HG03378 (cell line): Measurements from ENCODE around the gene CALCOCO2.

Experiments
- ATAC-seq: cut with Tn5 transposase; IDR thresholded peaks from one replicate; pipeline ENCODE4 v1.9.1; 2021; ENCODE audit warnings: mild to moderate bottlenecking, moderate library complexity; ENCODE audit not compliant: unreplicated experiment

CALCOCO2 gene

GRCh38 chr17:48912476-48912875 lies 81.6 kb downstream of the CALCOCO2 start:
- ATAC-seq, result no peak
